GM19395 (cell line): ENCODE results near the gene ZNF234.
"Not testable (repeated sequence)": the region's sequence is repeated elsewhere in the genome, so short reads cannot be mapped to it uniquely, and the experiment has no call there.

Experiments used
- ATAC-seq: cut with Tn5 transposase; IDR thresholded peaks from one replicate; pipeline ENCODE4 v1.9.1; 2021; ENCODE audit warnings: mild to moderate bottlenecking, moderate library complexity; ENCODE audit not compliant: unreplicated experiment

ZNF234 gene

DNA sequence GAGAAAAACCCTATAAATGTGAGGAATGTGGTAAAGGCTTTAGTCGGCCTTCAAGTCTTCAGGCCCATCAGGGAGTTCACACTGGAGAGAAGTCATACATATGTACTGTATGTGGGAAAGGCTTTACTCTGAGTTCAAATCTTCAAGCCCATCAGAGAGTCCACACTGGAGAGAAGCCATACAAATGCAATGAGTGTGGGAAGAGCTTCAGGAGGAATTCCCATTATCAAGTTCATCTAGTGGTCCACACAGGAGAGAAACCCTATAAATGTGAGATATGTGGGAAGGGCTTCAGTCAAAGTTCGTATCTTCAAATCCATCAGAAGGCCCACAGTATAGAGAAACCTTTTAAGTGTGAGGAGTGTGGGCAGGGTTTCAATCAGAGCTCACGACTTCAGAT is 35.2 kb downstream of the ZNF234 start:
- ATAC-seq: no peak

- ATAC-seq: no peak
Measured at GRCh38 chr19:44180968-44181367, 39.6 kb downstream of the ZNF234 start.

DNA sequence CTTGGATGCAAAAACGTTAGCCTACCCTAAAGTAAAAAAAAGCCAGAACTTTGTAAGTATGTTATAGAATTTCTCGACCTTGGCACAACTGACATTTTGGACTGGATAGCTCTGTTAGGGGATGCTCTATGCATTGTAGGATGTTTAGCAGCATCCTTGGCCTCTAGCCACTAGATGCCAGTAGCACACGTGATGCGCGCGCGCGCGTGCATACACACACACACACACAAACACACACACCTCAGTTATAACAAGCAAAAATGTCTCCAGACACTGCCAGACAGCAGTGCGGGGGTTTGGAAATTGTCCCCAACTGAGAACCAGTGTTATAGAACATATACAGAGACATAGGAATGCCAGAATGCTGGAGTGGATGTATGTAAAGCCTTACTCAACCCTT is 40.8 kb downstream of the ZNF234 start:
- no peak for ATAC-seq

DNA sequence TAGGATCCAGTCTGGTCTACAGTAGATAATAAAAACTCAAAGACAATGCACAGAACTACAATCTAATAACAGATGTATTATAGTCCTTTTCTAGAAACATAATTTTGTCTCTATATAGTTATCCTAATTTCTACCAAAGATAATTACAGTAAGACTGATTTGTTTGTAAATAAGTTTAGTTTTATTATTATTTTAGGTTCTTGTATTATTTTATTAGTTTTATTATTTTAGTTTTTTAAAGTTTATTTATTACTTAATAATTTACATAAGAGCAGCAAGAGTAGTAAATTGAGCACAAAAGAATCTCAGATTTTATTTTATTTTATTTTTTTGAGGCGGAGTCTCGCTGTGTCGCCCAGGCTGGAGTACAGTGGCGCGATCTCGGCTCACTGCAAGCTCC is 48.7 kb downstream of the ZNF234 start:
- no peak for ATAC-seq

- no peak for ATAC-seq
Measured at GRCh38 chr19:44192127-44192526, 50.8 kb downstream of the ZNF234 start.

DNA sequence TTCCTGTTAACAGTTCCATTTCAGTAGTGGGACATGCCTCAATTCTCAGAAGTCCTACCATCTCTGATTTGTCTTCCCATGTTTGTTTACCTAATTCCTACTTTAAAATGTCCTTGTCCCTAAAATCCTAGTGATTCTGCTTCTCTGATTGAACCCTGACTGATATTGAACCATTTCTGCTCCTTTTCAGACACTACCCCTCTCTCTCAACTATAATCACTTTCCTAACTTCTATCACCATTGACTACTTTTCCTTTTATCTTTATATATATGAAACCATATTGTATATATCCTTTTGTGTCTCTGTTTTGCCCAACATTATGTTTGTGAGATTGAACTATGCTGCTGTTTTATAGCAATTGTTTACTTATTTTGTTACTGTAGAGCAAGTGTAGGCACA is 55.4 kb downstream of the ZNF234 start:
- no peak for ATAC-seq

- ATAC-seq: no peak
Measured at GRCh38 chr19:44202470-44202869, 61.1 kb downstream of the ZNF234 start.

DNA sequence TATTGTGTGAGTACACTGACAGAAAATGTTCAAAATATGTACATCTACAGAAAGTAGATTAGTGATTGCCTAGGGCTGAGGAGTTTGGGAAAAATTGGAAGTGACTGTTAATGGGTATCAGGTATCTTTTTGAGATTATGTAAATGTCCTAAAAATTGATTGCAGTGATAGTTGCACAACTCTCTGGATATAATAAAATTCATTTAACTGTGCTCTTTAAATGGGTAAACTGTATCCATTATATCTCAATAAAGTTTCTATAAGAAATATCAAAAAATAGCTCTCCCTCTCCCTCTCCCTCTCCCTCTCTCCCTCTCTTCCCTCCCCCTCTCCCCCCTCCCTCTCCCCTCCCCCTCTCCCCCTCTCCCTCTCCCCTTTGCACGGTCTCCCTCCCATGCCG is 61.6 kb downstream of the ZNF234 start:
- no peak for ATAC-seq

- ATAC-seq: not testable (repeated sequence)
Measured at GRCh38 chr19:44203877-44204276, 62.5 kb downstream of the ZNF234 start.

DNA sequence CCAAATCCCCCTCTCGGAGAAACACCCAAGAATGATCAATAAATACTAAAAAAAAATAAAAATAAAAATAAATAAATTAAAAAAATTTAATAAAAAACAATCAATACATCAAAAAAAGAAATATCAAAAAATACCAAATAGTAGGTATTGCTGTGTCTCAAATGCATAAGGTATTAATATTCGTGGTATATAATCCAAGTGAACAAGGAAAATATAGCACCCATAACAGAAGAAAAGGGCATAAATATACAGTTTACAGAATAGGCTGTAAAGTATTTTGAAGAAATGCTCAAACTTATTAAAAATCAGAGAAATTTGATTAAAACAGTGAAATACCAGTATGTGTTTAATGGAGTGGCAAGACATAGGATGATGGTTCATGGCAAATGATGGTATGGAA is 63.4 kb downstream of the ZNF234 start:
- no peak for ATAC-seq

GRCh38 chr19:44207126-44207803 is 65.9 kb downstream of the ZNF234 start:
- ATAC-seq: peak; percentile 86
